Tibial nerve (tissue), 4 donors: Measurements from ENCODE around the gene NANOG. TPM values are rescaled to one million over a fixed set of nuclear protein-coding genes. Genes with fewer than 3 reads are reported as not detected.
"Not testable (repeated sequence)": the region's sequence is repeated elsewhere in the genome, so short reads cannot be mapped to it uniquely, and the experiment has no call there.

Source experiments
- DNase-seq, 2 donors: peaks; one replicate each; pipeline ENCODE4 v3.0.0-alpha.2; 2019; ENCODE audit warnings: low spot score in 2 of 2
- H3K27ac ChIP-seq, 4 donors: fragments of 200-600 bp; sonication (generic) in 3 of 4; one replicate each; pipeline ENCODE4 v1.5.1; 2017 to 2019; ENCODE audit warnings: mild to moderate bottlenecking in 1 of 4
- H3K27me3 ChIP-seq, 2 donors: fragments of 200-600 bp; sonication (generic) in 1 of 2; one replicate each; pipeline versions ENCODE4 v1.5.1 to v1.6.0; 2017 to 2019
- H3K36me3 ChIP-seq, 3 donors: fragments of 200-600 bp; sonication (generic); one replicate each; pipeline ENCODE4 v1.5.1; 2018 to 2019
- H3K4me1 ChIP-seq, 4 donors: fragments of 200-600 bp; sonication (generic) in 3 of 4; one replicate each; pipeline ENCODE4 v1.5.1; 2017 to 2019
- H3K4me3 ChIP-seq, 4 donors: fragments of 200-600 bp; sonication (generic) in 3 of 4; one replicate each; pipeline ENCODE4 v1.5.1; 2017 to 2019; ENCODE audit warnings: mild to moderate bottlenecking in 1 of 4, moderate library complexity in 1 of 4
- H3K9me3 ChIP-seq, 4 donors: fragments of 200-600 bp; sonication (generic) in 3 of 4; one replicate each; pipeline ENCODE4 v1.5.1; 2017 to 2019
- CTCF ChIP-seq, 5 experiments: fragments of 200-600 bp in 3 of 5; fragments of 450-650 bp in 2 of 5; sonication (generic) in 3 of 5; IDR thresholded peaks; one replicate each; pipeline ENCODE4 v1.5.1; 2016 to 2019; ENCODE audit warnings: antibody characterized with exemption in 5 of 5, mild to moderate bottlenecking in 3 of 5, moderate library complexity in 2 of 5
- EP300 ChIP-seq, 2 donors: sonication (generic); formaldehyde crosslinking; IDR thresholded peaks; one replicate each; pipeline ENCODE4 v1.6.1; 2017; ENCODE audit warnings: antibody characterized with exemption in 2 of 2, mild to moderate bottlenecking in 1 of 2
- POLR2A ChIP-seq, 2 donors: fragments of 450-650 bp; IDR thresholded peaks; one replicate each; pipeline ENCODE4 v1.6.1; 2017; ENCODE audit warnings: antibody characterized with exemption in 2 of 2, mild to moderate bottlenecking in 2 of 2, moderate library complexity in 2 of 2
- WGBS, 2 donors: methylation state at CpG; one replicate each; pipeline ENCODE4 v1.1.5; 2018; 5-methylcytosine and 5-hydroxymethylcytosine counted together
- total RNA-seq, 4 donors: library from RNA; depleted of rRNA; stranded (reverse); fragments of >200 nt; gene quantifications; one replicate each; pipeline ENCODE4 v1.1.0, GENCODE V29; 2016

The NANOG gene
- total RNA-seq, 4 donors from 2014 or later: 0.20 to 0.87 (median 0.84) TPM; not detected in 1

GRCh38 chr12:7837366-7837765 is 48.2 kb downstream of the NANOG start:
- H3K4me3 ChIP-seq: no peak overlapping the region
- no peak for TF ChIP-seq CTCF (IDR thresholded peaks at IDR 0.05)
- no peak for TF ChIP-seq POLR2A (IDR thresholded peaks at IDR 0.05)
- TF ChIP-seq EP300 (IDR thresholded peaks at IDR 0.05): no peak
- H3K27me3 ChIP-seq: no peaks in the 10 kb centered on the region
- H3K9me3 ChIP-seq: no peaks in the 10 kb centered on the region
- WGBS, 2 donors: 79 to 88% methylated on average over 6 of the region's 6 CpGs
- no peak for DNase-seq
- no peak overlapping the region for H3K27ac ChIP-seq
- H3K36me3 ChIP-seq: no peaks in the 10 kb centered on the region
- H3K4me1 ChIP-seq: no peaks in the 10 kb centered on the region

GRCh38 chr12:7839226-7839625 is 50.0 kb downstream of the NANOG start:
- DNase-seq, H3K4me3 ChIP-seq, H3K9me3 ChIP-seq, H3K4me1 ChIP-seq, H3K27me3 ChIP-seq, H3K27ac ChIP-seq, H3K36me3 ChIP-seq: not testable (repeated sequence)
- WGBS, 2 donors: 54 to 58% methylated on average over 8 to 10 of the region's 10 CpGs

GRCh38 chr12:7839848-7840247 is 50.6 kb downstream of the NANOG start:
- H3K36me3 ChIP-seq, H3K4me1 ChIP-seq, H3K9me3 ChIP-seq, DNase-seq, H3K27ac ChIP-seq, H3K27me3 ChIP-seq, H3K4me3 ChIP-seq: not testable (repeated sequence)
- 81 to 90% methylated on average over 7 of the region's 7 CpGs for WGBS, 2 donors

GRCh38 chr12:7842444-7842843 is 53.2 kb downstream of the NANOG start:
- H3K36me3 ChIP-seq, H3K27ac ChIP-seq, H3K27me3 ChIP-seq, DNase-seq, H3K4me3 ChIP-seq, H3K9me3 ChIP-seq, H3K4me1 ChIP-seq: not testable (repeated sequence)
- WGBS, 2 donors: 80 to 85% methylated on average over 9 of the region's 9 CpGs

GRCh38 chr12:7843149-7843548 is 53.9 kb downstream of the NANOG start:
- not testable (repeated sequence) for H3K36me3 ChIP-seq, DNase-seq, H3K4me3 ChIP-seq, H3K4me1 ChIP-seq, H3K27me3 ChIP-seq, H3K27ac ChIP-seq, H3K9me3 ChIP-seq
- WGBS, 2 donors: 10 to 12% methylated on average over 5 to 6 of the region's 8 CpGs

- H3K4me3 ChIP-seq, H3K27ac ChIP-seq, H3K36me3 ChIP-seq, H3K27me3 ChIP-seq, H3K4me1 ChIP-seq, H3K9me3 ChIP-seq, DNase-seq: not testable (repeated sequence)
- 19 to 25% methylated on average over 3 of the region's 9 CpGs for WGBS, 2 donors
Observed at GRCh38 chr12:7843583-7843982, 54.4 kb downstream of the NANOG start.

GRCh38 chr12:7844116-7844515 is 54.9 kb downstream of the NANOG start:
- Histone ChIP-seq H3K27ac (no peak overlapping the region), H3K4me3 (no peak overlapping the region), H3K36me3 (no peaks in the 10 kb centered on the region), H3K4me1 (peaks cover 0 to 9% (median 0%) of the 10 kb centered on the region in 4 donors), H3K27me3 (no peaks in the 10 kb centered on the region), H3K9me3 (no peaks in the 10 kb centered on the region)
- 46 to 51% methylated on average over 5 of the region's 5 CpGs for WGBS, 2 donors
- TF ChIP-seq POLR2A (IDR thresholded peaks at IDR 0.05) (no peak), EP300 (IDR thresholded peaks at IDR 0.05) (no peak), CTCF (IDR thresholded peaks at IDR 0.05) (no peak)
- no peak for DNase-seq

- DNase-seq, H3K4me3 ChIP-seq, H3K27ac ChIP-seq, H3K36me3 ChIP-seq, H3K9me3 ChIP-seq, H3K4me1 ChIP-seq, H3K27me3 ChIP-seq: not testable (repeated sequence)
- 22 to 25% methylated on average over 4 of the region's 4 CpGs for WGBS, 2 donors
Observed at GRCh38 chr12:7847226-7848097, 58.3 kb downstream of the NANOG start.

GRCh38 chr12:7848098-7848422 is 58.9 kb downstream of the NANOG start:
- 21 to 37% methylated on average over 2 of the region's 2 CpGs for WGBS, 2 donors
- not testable (repeated sequence) for H3K4me1 ChIP-seq, H3K9me3 ChIP-seq, DNase-seq, H3K27ac ChIP-seq, H3K36me3 ChIP-seq, H3K4me3 ChIP-seq, H3K27me3 ChIP-seq
